ENCODE measurements around the gene SMCHD1. TPM values are rescaled to one million over a fixed set of nuclear protein-coding genes. Genes with fewer than 3 reads are reported as not detected.
"Not testable (repeated sequence)": the region's sequence is repeated elsewhere in the genome, so short reads cannot be mapped to it uniquely, and the experiment has no call there.

Gene SMCHD1
- total RNA-seq, 1 experiment from 2014 or later: 37.8 TPM

GRCh38 chr18:2716394-2717326 lies 61.1 kb downstream of the SMCHD1 start:
- DNase-seq (ENCODE audit: low read depth): no peak

- DNase-seq (ENCODE audit: low read depth): no peak
These were observed 61.9 kb downstream of the SMCHD1 start for GRCh38 chr18:2717407-2717806.

DNA sequence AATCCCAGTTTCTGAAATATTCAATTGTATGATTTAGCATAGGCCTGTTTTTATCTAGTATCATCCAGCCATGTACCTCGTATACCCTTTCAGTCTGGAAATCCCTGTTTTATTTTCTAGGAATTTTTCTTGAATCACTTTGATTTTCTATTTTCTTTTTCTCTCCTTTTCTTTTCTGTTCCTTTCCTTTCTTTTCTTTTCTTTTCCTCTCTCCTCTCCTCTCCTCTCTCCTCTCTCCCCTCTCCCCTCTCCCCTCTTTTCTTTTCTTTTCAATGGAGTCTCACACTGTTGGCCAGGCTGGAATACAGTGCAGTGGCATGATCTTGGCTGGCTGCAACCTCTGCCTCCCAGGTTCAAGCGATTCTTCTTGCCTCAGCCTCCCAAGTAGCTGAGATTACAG lies 63.5 kb downstream of the SMCHD1 start:
- DNase-seq (ENCODE audit: low read depth): no peak

- no peak for DNase-seq (ENCODE audit: low read depth)
These were observed 67.7 kb downstream of the SMCHD1 start for GRCh38 chr18:2723207-2723606.

DNA sequence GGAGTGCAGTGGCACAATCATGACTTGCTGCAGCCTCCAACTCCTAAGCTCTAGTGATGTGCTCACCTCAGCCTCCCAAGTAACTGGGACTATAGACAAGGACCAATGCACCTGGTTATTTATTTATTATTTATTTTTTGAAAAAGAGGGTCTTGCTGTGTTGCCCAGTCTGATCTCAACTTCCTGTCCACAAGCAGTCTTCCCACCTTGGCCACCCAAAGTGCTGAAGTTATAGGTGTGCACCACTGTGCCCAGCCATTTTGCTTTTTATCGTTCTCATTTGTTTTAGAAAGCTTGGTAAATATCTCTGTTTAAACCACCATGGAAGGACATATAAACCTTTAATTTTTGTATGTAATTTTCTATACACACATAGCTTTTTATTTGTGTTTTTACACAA lies 74.2 kb downstream of the SMCHD1 start:
- no peak for DNase-seq (ENCODE audit: low read depth)

DNA sequence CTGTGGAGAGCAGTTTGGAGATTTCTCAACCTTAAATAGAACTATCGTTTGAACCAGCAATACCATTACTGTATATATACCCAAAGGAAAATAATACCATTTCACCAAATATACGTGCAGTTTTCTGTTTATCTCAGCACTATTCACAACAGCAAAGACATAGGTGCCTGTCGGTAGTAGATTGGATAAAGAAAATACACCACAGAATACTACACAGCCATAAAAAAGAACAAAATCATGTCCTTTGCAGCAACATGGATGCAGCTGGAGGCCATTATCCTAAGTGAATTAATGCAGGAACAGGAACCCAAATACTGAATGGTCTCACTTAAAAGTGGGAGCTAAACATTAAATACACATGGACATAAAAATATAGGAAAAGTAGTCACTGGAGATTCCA lies 81.3 kb downstream of the SMCHD1 start:
- no peak for DNase-seq (ENCODE audit: low read depth)

GRCh38 chr18:2740082-2740481 lies 84.6 kb downstream of the SMCHD1 start:
- not testable (repeated sequence) for DNase-seq (ENCODE audit: low read depth)

GRCh38 chr18:2746274-2746673 lies 90.7 kb downstream of the SMCHD1 start:
- no peak for DNase-seq (ENCODE audit: low read depth)

DNA sequence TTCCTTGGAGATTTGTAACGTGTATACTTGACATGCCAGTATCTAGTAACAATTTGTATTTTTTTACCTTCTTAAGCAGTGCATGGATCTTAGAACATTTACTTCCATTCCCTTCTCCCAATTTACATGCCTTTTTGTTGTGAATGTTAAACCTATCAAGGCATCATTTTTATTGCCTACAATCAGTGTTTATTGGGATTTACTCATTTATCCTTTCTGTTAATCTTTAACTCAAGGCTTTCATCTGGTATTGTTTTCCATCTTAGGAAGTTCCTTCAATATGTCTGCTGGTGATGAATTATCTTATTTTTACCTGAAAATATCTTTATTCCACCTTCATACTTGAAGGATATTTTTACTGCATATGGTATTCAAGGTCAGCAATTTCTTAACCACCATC lies 102.8 kb downstream of the SMCHD1 start:
- no peak for DNase-seq (ENCODE audit: low read depth)

DNA sequence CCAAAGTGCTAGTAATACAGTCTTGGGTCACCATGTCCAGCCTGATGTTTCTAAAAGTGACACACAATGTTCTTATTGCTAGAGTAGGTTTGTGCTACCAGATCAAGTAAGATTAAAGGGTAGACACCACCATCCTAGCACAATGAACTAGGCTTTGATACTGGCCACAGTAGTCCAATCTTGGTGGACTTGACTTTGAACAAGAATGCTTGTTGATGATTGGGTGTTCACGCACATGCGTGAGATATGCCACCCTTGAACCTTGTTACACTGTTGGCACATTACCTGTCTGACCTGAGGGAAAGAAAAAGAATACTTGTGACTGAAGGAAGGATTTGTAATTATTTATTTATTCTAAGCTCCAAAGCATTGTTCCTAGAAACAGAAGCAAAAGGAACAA lies 119.1 kb downstream of the SMCHD1 start:
- DNase-seq (ENCODE audit: low read depth): no peak

- DNase-seq (ENCODE audit: low read depth): no peak
These were observed 121.1 kb downstream of the SMCHD1 start for GRCh38 chr18:2776601-2777000.

DNA sequence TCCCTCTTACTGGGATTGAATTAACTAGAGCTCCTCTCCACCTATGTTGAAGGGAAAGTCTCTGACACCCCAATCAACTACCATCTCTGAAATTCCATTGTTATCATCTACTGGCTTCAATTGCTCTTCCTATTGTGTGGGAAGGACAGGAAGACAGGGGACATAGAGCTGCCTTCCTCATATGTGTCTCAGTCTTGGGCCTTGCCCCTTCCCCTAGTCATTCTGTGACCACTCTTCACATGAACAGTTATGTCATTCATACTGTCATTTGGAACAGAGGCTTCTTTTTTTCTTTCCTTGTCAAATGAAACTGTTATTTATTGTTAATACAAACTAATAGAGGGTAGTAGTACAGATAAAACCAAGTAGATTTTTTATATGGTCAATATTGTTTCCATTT lies 121.7 kb downstream of the SMCHD1 start:
- no peak for DNase-seq (ENCODE audit: low read depth)

DNA sequence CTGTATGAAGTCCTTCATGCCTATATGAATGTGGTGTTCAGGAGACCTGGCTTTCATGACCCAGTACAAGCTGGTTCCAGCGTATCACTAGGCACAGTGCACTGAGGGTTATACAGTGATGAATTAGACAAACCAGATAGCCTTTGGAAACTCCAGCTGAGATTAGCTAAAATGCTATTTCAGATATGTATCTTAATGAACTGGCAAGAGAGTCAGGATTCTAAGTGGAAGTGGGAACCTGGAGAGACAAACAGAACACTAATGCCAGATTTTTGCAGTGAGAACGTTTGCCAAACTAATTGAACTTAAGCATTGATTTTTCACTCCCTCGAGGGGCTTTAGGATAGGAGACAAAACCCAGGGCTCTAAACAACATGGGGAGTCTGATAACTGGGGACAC lies 125.2 kb downstream of the SMCHD1 start:
- no peak for DNase-seq (ENCODE audit: low read depth)

DNA sequence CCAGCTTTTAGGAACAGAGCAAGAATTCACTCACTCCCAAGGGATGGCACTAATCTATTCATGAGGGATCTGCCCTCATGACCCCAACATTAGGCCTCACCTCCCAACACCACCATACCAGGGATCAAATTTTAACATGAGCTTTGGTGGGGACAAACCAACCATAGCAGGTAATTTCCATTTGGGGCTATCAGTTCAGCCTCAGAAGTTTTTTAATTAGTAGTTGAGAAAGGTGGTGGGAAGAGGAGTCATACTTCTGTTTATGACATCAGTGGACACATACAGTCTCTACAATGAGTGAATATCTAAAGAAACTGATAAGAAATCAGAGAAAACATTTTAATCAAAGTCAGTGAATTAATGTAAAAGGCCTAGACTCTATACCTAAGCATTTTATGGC lies 131.7 kb downstream of the SMCHD1 start:
- no peak for DNase-seq (ENCODE audit: low read depth)

GRCh38 chr18:2792395-2792794 lies 136.9 kb downstream of the SMCHD1 start:
- DNase-seq (ENCODE audit: low read depth): no peak

- DNase-seq (ENCODE audit: low read depth): no peak
These were observed 138.6 kb downstream of the SMCHD1 start for GRCh38 chr18:2794159-2794558.

GRCh38 chr18:2797951-2798350 lies 142.4 kb downstream of the SMCHD1 start:
- DNase-seq (ENCODE audit: low read depth): no peak

GRCh38 chr18:2799369-2799768 lies 143.8 kb downstream of the SMCHD1 start:
- DNase-seq (ENCODE audit: low read depth): no peak

GRCh38 chr18:2805970-2806943 lies 150.7 kb downstream of the SMCHD1 start:
- no peak for DNase-seq (ENCODE audit: low read depth)

GRCh38 chr18:2808640-2809039 lies 153.1 kb downstream of the SMCHD1 start:
- DNase-seq (ENCODE audit: low read depth): not testable (repeated sequence)

DNA sequence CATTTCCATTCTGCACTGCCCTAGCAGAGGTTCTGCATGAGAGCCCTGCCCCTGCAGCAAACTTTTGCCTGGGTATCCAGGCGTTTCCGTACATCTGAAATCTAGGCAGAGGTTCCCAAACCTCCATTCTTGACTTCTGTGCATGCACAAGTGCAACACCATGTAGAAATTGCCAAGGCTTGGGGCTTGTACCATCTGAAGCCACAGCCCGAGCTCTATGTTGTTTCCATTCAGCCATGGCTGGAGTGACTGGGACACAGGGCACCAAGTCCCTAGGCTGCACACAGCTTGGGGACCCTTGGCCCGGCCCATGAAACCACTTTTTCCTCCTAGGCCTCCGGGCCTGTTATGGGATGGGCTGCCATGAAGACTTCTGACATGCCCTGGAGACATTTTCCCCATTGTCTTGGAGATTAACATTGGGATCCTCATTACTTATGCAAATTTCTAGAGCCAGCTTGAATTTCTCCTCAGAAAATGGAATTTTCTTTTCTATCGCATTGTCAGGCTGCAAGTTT lies 154.2 kb downstream of the SMCHD1 start:
- DNase-seq (ENCODE audit: low read depth): not testable (repeated sequence)

- no peak for DNase-seq (ENCODE audit: low read depth)
These were observed 155.9 kb downstream of the SMCHD1 start for GRCh38 chr18:2811416-2811815.

All from Daoy (cell line).